Measurements from ENCODE around the gene ST3GAL6.

ST3GAL6 gene

GRCh38 chr3:98778383-98778782 is 15.2 kb downstream of the ST3GAL6 start:
- peak; percentile 23 for DNase-seq

- DNase-seq = peak; percentile 87
Observed at GRCh38 chr3:98778852-98779413, 15.8 kb downstream of the ST3GAL6 start.

DNA sequence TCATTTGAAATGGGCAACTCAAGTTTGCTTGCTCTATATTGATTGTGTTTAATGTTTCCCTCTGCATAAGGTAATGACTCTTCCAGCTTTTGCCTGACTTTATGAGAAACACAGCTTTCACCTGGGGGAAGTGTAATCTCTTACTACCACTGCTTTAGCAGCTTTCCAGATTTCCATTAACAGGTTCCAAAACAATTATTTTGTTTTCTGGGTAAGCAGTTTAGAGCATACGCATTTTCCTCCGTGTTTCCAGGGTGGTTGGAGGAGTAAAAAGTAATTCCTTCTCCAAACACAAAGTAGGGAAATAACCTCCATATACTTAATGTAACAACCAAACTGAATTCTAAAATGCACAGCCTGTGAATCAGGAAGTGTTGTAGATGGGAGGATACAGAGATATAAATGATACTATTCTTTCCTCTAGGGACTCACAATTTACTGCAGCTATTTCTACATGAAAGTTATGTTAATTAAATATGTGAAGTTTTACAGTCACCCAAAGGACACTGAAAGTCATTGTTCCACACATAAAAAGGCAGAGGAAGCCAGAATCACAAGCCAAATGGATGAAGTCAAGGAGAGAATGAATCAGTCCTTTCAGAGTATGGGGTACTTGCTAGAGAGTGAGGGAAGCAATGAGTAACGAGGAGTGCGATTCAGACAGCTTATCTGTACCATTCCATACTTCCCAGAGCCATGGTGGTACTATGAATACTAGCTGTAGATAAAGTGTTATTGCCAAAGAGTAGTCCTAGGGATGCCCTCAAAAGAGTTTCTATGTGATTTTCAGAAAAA is 16.6 kb downstream of the ST3GAL6 start:
- DNase-seq = peak; percentile 30

DNA sequence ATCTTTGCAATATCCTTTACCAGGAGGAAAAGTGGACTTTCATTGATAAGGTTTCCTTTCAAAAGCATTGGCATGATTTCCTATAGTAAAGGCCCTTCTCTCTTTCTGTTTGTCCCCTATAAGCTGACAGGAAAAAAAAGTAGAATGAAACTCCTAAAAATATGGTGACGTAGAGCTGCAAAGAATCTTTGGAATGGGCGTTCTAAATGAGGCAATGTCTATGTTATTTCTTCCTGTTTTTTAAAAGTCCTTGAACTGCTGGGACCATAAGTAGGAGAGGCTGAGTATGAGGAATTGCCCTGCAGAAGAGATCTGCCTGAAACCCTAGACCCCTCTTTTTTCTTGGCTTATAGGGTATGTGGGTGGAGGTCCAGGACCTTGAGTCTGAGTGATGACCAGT is 17.2 kb downstream of the ST3GAL6 start:
- DNase-seq = peak; percentile 58

GRCh38 chr3:98782824-98783500 is 19.8 kb downstream of the ST3GAL6 start:
- no peak for DNase-seq

DNA sequence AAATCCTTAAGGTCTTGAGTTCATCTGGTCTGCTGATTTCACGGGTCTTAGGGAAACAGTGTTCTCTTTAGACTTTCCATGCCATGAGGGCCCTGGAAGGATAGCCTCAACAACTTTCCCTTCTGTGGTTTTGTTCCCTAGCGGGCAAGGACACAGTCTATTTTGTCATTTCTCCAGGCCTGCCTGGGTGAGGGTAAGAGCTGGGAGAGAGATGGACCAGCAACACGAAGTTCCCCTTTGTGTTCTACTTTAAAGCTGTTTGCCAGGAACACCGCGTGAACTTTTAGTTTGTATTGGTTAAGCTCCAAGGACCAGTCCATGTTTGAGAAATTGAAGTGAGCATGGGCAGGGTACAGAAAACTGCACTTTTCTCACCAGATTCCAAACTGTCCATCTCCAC is 20.9 kb downstream of the ST3GAL6 start:
- DNase-seq = no peak

GRCh38 chr3:98784666-98785600 is 21.8 kb downstream of the ST3GAL6 start:
- peak; percentile 80 for DNase-seq

- DNase-seq = no peak
Observed at GRCh38 chr3:98786364-98787006, 23.3 kb downstream of the ST3GAL6 start.

GRCh38 chr3:98787181-98787580 is 24.0 kb downstream of the ST3GAL6 start:
- no peak for DNase-seq

DNA sequence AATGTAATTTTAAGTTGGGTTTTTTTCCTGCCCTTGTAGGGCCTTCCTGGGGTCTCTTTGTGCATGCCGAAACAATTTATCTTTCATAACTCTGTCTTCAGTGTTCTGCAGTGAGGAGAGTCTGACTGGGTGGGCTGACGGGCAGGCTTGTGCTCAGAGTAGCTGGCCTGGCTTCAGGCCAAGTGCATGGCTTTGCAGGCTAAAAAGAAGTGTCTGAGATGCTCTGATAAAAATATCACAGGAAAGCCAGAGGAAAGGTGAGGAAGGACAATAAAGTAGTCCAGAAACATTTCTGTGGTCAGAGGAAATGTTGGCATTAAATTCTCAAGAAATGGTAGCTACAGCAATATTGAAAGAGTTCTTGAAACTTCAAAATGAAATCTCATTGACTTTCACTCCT is 25.5 kb downstream of the ST3GAL6 start:
- no peak for DNase-seq

- no peak for DNase-seq
Observed at GRCh38 chr3:98791341-98792325, 28.5 kb downstream of the ST3GAL6 start.

DNA sequence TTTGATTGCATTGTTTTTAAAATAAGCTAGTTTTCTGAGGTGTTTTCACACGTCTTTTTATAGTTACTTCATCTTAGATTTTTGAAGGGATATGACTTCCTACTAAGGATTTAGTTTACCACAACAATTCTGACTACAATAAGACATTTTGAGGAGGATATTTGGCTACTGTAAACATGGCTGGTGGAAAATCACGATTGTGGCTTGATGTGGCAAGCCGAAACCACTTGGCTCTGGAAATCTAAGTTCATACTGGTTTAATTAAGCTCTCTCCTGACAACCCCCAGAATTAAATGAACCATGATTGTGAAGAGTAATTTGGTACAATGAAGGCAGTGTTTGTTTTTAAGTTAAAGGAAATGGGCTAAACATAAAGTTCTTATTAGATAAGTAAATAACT is 30.8 kb downstream of the ST3GAL6 start:
- no peak for DNase-seq

DNA sequence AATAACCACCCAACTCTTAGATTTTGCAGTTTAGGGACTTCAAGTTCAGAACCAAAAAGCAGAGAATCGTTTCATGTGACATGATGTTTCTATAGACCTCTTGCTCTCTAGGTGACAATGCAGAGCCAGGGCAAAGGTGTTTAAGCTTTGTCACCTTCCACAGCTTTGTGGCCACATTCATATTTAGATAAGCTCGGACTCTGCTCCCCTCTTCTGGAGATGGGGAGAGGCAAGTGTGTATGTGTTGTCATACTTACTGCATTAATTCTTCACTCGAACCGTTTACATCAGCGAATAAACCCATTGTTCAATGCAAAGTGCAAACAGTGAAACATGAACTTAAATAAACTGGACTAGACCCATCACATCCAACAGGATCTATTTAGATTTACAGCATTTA is 33.2 kb downstream of the ST3GAL6 start:
- DNase-seq = no peak

- no peak for DNase-seq
Observed at GRCh38 chr3:98797905-98798304, 34.8 kb downstream of the ST3GAL6 start.

DNA sequence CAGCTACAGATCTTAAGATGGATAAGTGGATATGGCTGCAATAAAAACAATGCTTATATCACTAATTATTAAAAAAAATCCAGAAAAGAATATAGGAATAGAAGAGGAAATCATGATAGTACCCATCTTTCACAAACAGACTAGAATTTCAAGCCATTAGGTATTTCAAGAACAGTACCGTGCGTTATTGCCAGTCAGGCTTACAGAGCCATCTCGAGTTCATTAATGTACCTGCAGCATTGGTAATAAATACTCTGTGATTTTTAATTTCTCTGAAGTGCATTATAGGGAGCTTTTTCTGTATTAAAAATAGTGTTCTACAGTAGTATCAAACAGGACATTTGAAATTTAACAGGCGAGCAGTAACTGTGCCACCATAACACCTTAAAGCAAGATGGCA is 35.7 kb downstream of the ST3GAL6 start:
- no peak for DNase-seq

- no peak for DNase-seq
Observed at GRCh38 chr3:98799479-98799878, 36.3 kb downstream of the ST3GAL6 start.

- no peak for DNase-seq
Observed at GRCh38 chr3:98800401-98800800, 37.3 kb downstream of the ST3GAL6 start.

DNA sequence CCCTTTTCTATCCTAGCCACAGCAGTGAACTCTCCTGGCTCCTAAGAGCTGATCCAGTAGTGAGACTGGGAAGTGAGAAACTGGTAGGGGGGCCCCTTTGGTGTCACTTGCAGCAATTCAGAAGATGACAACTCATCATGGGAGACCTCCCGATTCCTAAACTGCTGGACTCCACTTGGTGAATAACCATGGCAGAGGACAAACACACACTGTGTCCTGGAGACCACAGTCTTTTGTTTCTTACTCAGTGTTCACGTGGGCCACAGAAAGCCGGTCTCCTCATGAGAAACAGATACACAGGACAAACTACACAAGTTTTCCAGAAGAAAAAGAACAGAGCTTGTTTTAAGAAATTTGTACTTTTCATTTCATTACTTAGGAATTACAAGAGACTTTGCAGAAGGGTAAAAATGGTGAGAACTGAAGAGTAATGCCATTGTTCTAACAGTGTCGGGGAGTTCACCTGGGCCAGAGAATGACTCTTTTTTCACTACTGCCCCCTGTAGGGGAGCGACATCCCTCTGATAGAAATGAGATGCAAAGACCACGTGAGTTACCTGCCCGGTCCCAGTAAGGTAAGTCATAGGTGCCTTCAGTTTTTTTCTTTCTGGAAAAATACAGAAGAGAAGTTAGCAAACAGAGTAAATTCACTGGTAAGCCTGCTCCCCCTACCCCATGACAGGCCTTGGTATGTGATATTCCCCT is 38.1 kb downstream of the ST3GAL6 start:
- no peak for DNase-seq

GRCh38 chr3:98805571-98805970 is 42.4 kb downstream of the ST3GAL6 start:
- DNase-seq = no peak

GRCh38 chr3:98806521-98806920 is 43.4 kb downstream of the ST3GAL6 start:
- DNase-seq = no peak

DNA sequence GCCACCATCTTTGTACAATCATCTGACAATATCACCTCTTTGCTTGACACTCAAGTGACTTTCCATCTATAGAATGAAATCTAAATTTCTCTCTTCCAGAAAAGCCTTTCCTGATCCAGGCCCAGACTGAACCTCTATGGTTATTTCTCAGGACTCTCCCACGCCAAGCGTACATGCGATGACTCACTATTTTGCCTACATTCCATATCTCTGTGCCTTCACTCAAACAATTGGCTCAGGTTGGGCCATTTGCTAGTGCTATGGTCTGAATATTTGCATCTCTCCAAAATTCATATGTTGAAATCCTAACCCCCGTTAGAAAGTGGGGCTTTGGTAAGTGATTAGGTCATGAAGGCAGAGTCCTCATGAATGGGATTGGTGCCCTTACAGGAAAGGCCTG is 43.9 kb downstream of the ST3GAL6 start:
- DNase-seq = peak; percentile 22
